Measurements from ENCODE around the gene PACSIN3.

PACSIN3 gene

GRCh38 chr11:47233051-47233450, 46.8 kb upstream of the PACSIN3 start:
- no peak for DNase-seq (ENCODE audit: extremely low spot score)
- TF ChIP-seq FOXK2 (IDR thresholded peaks at IDR 0.05) = no peak
- no peak for TF ChIP-seq LEF1 (IDR thresholded peaks at IDR 0.05; ENCODE audit: borderline replicate concordance)
- TF ChIP-seq SP1 (IDR thresholded peaks at IDR 0.05) = no peak
- no peak for TF ChIP-seq BHLHE40 (IDR thresholded peaks at IDR 0.05; ENCODE audit: borderline replicate concordance)
- TF ChIP-seq ELF4 (IDR thresholded peaks at IDR 0.05) = no peak
- TF ChIP-seq, protein P1, sequence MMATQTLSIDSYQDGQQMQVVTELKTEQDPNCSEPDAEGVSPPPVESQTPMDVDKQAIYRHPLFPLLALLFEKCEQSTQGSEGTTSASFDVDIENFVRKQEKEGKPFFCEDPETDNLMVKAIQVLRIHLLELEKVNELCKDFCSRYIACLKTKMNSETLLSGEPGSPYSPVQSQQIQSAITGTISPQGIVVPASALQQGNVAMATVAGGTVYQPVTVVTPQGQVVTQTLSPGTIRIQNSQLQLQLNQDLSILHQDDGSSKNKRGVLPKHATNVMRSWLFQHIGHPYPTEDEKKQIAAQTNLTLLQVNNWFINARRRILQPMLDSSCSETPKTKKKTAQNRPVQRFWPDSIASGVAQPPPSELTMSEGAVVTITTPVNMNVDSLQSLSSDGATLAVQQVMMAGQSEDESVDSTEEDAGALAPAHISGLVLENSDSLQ (IDR thresholded peaks at IDR 0.05) = no peak
- TF ChIP-seq ARNT (IDR thresholded peaks at IDR 0.05) = no peak
- ChIA-PET CTCF (no interaction called here), POLR2A (interaction anchor here (0.8 to 1.8 kb wide), 3 partner anchors 15 to 26 kb away, joined by 3 to 18 read pairs (median 4); partner anchors contain the start of genes ACP2 and DDB2)

DNA sequence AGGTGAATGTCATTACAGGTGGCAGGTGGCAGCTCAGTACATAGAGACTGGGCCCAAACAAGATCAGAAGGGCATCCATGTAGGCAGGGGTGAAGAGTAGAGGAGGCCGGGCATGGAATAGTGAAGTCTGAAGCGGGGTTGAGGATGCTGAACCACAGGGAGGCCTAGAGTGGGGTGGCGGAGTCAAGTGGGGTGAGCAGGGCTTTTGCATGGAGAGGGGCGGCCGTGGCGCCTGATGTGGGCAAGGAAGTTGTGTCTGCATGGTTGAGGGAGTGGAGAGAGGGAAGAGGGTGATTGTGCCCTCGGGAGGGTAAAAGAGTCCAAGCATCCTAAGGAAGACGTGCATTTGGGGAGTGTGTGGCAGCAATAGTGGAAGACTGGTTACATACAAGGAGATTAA, 42.9 kb upstream of the PACSIN3 start:
- DNase-seq (ENCODE audit: extremely low spot score) = no peak
- ChIA-PET POLR2A (interaction anchor here (1.5 kb wide), 1 partner anchor 19 kb away, joined by 10 read pairs; the partner anchor contains the start of gene ACP2), CTCF (no interaction called here)
- TF ChIP-seq SP1 (IDR thresholded peaks at IDR 0.05) (no peak), FOXK2 (IDR thresholded peaks at IDR 0.05) (no peak), TARDBP (IDR thresholded peaks at IDR 0.05) (no peak), LEF1 (IDR thresholded peaks at IDR 0.05; ENCODE audit: borderline replicate concordance) (no peak), ZNF384 (IDR thresholded peaks at IDR 0.05) (no peak), ARNT (IDR thresholded peaks at IDR 0.05) (no peak), FOXM1 (IDR thresholded peaks at IDR 0.05; ENCODE audit: borderline replicate concordance) (no peak), CTBP1 (IDR thresholded peaks at IDR 0.05; ENCODE audit: borderline replicate concordance) (no peak), SUZ12 (IDR thresholded peaks at IDR 0.05) (no peak), BHLHE40 (IDR thresholded peaks at IDR 0.05; ENCODE audit: borderline replicate concordance) (no peak), HDGF (IDR thresholded peaks at IDR 0.05; ENCODE audit: borderline replicate concordance) (no peak)
- TF ChIP-seq, protein P1 (IDR thresholded peaks at IDR 0.05) = no peak

DNA sequence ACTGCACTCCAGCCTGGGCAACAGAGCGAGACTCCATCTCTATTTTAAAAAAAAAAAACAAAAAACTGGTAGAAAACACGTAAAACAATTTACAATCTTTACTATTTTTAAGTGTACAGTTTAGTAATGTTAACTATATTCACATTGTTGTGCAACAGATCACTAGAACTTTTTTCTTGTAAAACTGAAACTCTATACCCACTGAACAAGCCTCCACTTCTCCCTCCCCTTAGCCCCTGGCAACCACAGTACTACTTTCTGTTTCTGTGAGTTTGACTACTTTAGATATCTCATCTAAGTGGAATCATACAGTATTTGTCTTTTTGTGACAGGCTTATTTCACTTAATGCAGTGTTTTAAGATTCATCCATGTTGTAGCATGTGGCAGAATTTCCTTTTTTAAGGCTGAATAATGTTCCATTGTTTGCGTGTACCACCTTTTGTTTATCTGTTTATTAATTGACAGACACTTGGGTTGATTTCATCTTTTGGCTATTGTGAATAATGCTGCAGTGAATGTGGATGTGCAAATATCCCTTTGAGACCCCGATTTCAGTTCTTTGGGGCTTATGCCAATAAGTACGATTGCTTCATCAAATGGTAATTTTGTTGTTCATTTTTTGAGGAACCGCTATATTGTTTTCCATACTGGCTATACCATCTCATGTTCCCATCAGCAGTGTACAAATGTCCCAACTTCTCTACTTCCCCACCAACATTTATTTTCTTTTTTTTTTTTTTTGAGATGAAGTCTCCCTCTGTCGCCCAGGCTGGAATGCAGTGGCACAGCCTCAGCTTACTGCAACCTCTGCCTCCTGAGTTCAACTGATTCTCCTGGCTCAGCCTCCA, 39.5 kb upstream of the PACSIN3 start:
- CTCF ChIA-PET = no interaction called here
- DNase-seq (ENCODE audit: extremely low spot score) = no peak
- no peak for TF ChIP-seq FOXK2 (IDR thresholded peaks at IDR 0.05)
- TF ChIP-seq NFRKB (IDR thresholded peaks at IDR 0.05) = no peak
- no peak for TF ChIP-seq ARNT (IDR thresholded peaks at IDR 0.05)
- TF ChIP-seq L3MBTL2 (conservative IDR thresholded peaks at IDR 0.05) = no peak
- TF ChIP-seq, protein P1 (IDR thresholded peaks at IDR 0.05) = no peak
- no peak for TF ChIP-seq ZNF384 (IDR thresholded peaks at IDR 0.05)
- TF ChIP-seq ELF4 (IDR thresholded peaks at IDR 0.05) = no peak
- TF ChIP-seq FOXM1 (IDR thresholded peaks at IDR 0.05; ENCODE audit: borderline replicate concordance) = no peak
- TF ChIP-seq HDGF (IDR thresholded peaks at IDR 0.05; ENCODE audit: borderline replicate concordance) = no peak
- TF ChIP-seq BHLHE40 (IDR thresholded peaks at IDR 0.05; ENCODE audit: borderline replicate concordance) = no peak
- no peak for TF ChIP-seq FOXA1 (IDR thresholded peaks at IDR 0.05)
- TF ChIP-seq SP1 (IDR thresholded peaks at IDR 0.05) = no peak
- no peak for TF ChIP-seq LEF1 (IDR thresholded peaks at IDR 0.05; ENCODE audit: borderline replicate concordance)
- TF ChIP-seq SUZ12 (IDR thresholded peaks at IDR 0.05) = no peak
- no peak for TF ChIP-seq TARDBP (IDR thresholded peaks at IDR 0.05)
- TF ChIP-seq CTBP1 (IDR thresholded peaks at IDR 0.05; ENCODE audit: borderline replicate concordance) = no peak
- POLR2A ChIA-PET = interaction anchor here (1.0 kb wide), 1 partner anchor 12 kb away, joined by 3 read pairs; no protein-coding TSS in a partner anchor

GRCh38 chr11:47222696-47223095, 36.5 kb upstream of the PACSIN3 start:
- DNase-seq (ENCODE audit: extremely low spot score) = no peak
- no peak for TF ChIP-seq FOXM1 (IDR thresholded peaks at IDR 0.05; ENCODE audit: borderline replicate concordance)
- TF ChIP-seq BHLHE40 (IDR thresholded peaks at IDR 0.05; ENCODE audit: borderline replicate concordance) = no peak
- no peak for TF ChIP-seq ZNF384 (IDR thresholded peaks at IDR 0.05)
- TF ChIP-seq FOXK2 (IDR thresholded peaks at IDR 0.05) = no peak
- no peak for TF ChIP-seq SUZ12 (IDR thresholded peaks at IDR 0.05)
- TF ChIP-seq TARDBP (IDR thresholded peaks at IDR 0.05) = no peak
- TF ChIP-seq NFRKB (IDR thresholded peaks at IDR 0.05) = no peak
- TF ChIP-seq HDGF (IDR thresholded peaks at IDR 0.05; ENCODE audit: borderline replicate concordance) = no peak
- no peak for TF ChIP-seq ARNT (IDR thresholded peaks at IDR 0.05)
- no peak for TF ChIP-seq CTBP1 (IDR thresholded peaks at IDR 0.05; ENCODE audit: borderline replicate concordance)
- TF ChIP-seq ELF4 (IDR thresholded peaks at IDR 0.05) = no peak
- TF ChIP-seq SP1 (IDR thresholded peaks at IDR 0.05) = no peak
- no peak for TF ChIP-seq FOXA1 (IDR thresholded peaks at IDR 0.05)
- CTCF ChIA-PET = no interaction called here
- POLR2A ChIA-PET = no interaction called here

DNA sequence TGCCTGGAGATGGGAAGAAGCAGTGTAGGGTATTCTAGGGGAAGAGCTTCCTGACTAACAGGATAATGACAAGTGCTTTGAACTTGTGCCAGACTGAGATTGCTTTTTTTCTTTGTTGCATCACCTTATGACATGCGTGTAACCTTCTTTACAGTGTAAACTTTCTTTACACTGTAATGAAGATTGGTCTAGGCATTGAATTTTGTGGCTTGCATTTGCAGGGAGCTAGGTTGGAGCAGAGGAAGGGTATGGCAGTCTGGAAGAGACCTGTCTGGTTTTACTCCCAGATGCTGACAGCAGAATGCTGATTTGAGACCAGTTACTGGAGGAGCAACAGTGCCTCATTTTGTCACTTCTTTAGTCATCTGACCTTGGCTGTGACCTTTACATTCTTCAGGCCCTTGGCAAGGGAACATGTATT, 34.2 kb upstream of the PACSIN3 start:
- ChIA-PET CTCF (interaction anchor here (0.7 kb wide), 1 partner anchor 14 kb away, joined by 3 read pairs; no protein-coding TSS in a partner anchor), POLR2A (interaction anchor here (1.1 to 1.2 kb wide), 2 partner anchors 14 to 35 kb away, joined by 3 to 4 read pairs; no protein-coding TSS in a partner anchor)
- TF ChIP-seq, protein P1 (IDR thresholded peaks at IDR 0.05) = no peak
- no peak for TF ChIP-seq SUZ12 (IDR thresholded peaks at IDR 0.05)
- TF ChIP-seq SP1 (IDR thresholded peaks at IDR 0.05) = no peak
- no peak for TF ChIP-seq ZNF384 (IDR thresholded peaks at IDR 0.05)
- no peak for TF ChIP-seq LEF1 (IDR thresholded peaks at IDR 0.05; ENCODE audit: borderline replicate concordance)
- no peak for TF ChIP-seq BHLHE40 (IDR thresholded peaks at IDR 0.05; ENCODE audit: borderline replicate concordance)
- no peak for TF ChIP-seq L3MBTL2 (conservative IDR thresholded peaks at IDR 0.05)
- TF ChIP-seq FOXM1 (IDR thresholded peaks at IDR 0.05; ENCODE audit: borderline replicate concordance) = no peak
- no peak for TF ChIP-seq CTBP1 (IDR thresholded peaks at IDR 0.05; ENCODE audit: borderline replicate concordance)
- no peak for TF ChIP-seq ELF4 (IDR thresholded peaks at IDR 0.05)
- no peak for TF ChIP-seq TARDBP (IDR thresholded peaks at IDR 0.05)
- TF ChIP-seq ARNT (IDR thresholded peaks at IDR 0.05) = no peak
- no peak for TF ChIP-seq NFRKB (IDR thresholded peaks at IDR 0.05)
- TF ChIP-seq FOXK2 (IDR thresholded peaks at IDR 0.05) = no peak
- no peak for TF ChIP-seq HDGF (IDR thresholded peaks at IDR 0.05; ENCODE audit: borderline replicate concordance)
- TF ChIP-seq FOXA1 (IDR thresholded peaks at IDR 0.05) = no peak
- no peak for DNase-seq (ENCODE audit: extremely low spot score)
